ENCODE results near the gene PCDH9.

- no peak for TF ChIP-seq POLR2A (IDR thresholded peaks at IDR 0.05)
- TF ChIP-seq, protein P1, sequence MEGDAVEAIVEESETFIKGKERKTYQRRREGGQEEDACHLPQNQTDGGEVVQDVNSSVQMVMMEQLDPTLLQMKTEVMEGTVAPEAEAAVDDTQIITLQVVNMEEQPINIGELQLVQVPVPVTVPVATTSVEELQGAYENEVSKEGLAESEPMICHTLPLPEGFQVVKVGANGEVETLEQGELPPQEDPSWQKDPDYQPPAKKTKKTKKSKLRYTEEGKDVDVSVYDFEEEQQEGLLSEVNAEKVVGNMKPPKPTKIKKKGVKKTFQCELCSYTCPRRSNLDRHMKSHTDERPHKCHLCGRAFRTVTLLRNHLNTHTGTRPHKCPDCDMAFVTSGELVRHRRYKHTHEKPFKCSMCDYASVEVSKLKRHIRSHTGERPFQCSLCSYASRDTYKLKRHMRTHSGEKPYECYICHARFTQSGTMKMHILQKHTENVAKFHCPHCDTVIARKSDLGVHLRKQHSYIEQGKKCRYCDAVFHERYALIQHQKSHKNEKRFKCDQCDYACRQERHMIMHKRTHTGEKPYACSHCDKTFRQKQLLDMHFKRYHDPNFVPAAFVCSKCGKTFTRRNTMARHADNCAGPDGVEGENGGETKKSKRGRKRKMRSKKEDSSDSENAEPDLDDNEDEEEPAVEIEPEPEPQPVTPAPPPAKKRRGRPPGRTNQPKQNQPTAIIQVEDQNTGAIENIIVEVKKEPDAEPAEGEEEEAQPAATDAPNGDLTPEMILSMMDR (IDR thresholded peaks at IDR 0.05), result no peak
Observed at GRCh38 chr13:66405908-66406802, 824.0 kb downstream of the PCDH9 start.

All from Peyer's patch (tissue), 4 donors.